Stimulated activated naive CD4-positive, alpha-beta T cell treated with Interleukin-2 at 50 U/mL for 16 hours (primary cell): ENCODE data around the gene SPN.
A peak's percentile ranks its signal among the peaks of the same experiment; 100 is the strongest.
"Not testable (repeated sequence)": the region's sequence is repeated elsewhere in the genome, so short reads cannot be mapped to it uniquely, and the experiment has no call there.

Experiments used
- DNase-seq: peaks from one replicate; lab custom pipeline; 2025; lab: John Stamatoyannopoulos, UW

SPN gene

DNA sequence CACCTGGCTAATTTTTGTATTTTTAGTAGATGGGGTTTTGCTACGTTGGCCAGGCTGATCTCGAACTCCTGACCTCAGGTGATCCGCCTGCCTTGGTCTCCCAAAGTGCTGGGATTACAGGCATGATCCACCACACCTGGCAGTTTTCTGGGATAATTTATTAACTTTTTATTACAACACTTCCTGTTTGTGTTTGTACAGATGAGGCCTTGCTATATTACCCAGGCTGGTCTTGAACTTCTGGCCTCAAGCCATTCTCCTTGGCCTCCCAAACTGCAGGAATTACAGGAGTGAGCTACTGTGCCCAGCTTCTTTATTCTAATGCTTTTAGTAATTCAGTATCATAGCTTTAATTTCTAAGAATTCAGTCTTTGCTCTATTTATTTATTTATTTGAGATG, 16.1 kb upstream of the SPN start:
- DNase-seq: no peak

DNA sequence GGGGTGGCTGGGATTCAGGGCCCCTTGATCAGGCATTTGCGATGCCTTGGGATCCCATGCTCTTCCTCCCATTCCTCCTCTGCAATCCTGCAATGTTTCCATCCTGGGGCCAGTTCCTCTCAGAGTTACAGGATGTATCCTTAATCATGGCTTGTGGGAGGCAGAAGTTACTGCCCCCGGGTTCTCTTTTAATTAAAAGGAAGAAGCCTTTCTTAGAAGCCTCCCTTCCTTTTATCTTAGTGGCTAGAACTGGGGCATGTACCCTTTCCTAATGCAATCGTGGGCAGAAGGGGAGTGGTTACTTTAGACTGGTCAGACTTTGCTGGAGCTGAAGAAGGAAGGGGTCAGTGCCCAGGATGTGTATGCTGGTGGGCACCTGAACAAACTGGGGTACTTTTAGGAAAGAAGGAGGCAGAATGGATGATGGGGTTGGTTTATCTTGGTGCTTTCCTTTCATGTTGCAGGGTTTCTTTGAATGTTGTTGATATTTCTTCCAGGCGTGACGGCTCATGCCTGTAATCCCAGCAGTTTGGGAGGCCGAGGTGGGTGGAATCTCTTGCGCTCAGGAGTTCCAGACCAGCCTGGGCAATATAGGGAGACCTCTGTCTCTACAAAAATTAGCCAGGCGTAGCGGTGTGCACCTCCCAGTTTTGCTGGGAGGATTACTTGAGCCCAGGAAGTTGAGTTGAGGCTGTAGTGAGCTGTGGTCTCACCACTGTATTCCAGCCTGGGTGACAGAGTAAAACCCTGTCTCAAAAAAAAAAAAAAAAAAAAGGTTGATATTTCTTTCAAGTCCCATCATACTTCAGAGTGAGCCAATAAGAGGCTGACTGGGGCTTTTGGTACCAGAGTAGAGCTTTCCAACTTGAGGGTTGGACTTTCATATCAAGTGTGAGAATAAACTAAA, 13.2 kb upstream of the SPN start:
- no peak for DNase-seq

- DNase-seq: no peak
These were observed 12.3 kb upstream of the SPN start for GRCh38 chr16:29650771-29651170.

- DNase-seq: no peak
These were observed 11.2 kb upstream of the SPN start for GRCh38 chr16:29651774-29652349.

GRCh38 chr16:29653471-29653870, 9.6 kb upstream of the SPN start:
- DNase-seq: no peak

GRCh38 chr16:29653890-29654289, 9.2 kb upstream of the SPN start:
- not testable (repeated sequence) for DNase-seq

GRCh38 chr16:29656688-29657523, 6.1 kb upstream of the SPN start:
- DNase-seq: no peak

DNA sequence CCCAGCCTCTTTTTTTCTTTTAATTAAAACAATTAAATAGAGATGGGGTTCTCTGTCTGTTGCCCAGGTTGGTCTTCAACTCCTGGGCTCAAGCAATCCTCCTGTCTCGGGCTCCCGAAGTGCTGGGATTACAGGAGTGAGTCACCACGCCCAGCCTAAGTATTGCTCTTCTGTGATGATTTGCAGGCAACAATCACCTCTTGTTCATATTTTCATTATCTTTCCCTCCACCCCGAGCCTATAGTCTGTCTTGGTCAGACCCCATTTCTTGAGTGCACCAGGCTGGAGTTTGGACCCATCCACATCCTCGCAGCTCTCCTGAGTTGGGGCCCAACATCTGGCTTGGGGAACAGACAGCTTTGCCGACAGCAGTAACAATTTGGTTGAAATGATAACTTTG, 4.3 kb upstream of the SPN start:
- DNase-seq: no peak

- DNase-seq: no peak
These were observed 883 bp upstream of the SPN start for GRCh38 chr16:29662000-29662728.

DNA sequence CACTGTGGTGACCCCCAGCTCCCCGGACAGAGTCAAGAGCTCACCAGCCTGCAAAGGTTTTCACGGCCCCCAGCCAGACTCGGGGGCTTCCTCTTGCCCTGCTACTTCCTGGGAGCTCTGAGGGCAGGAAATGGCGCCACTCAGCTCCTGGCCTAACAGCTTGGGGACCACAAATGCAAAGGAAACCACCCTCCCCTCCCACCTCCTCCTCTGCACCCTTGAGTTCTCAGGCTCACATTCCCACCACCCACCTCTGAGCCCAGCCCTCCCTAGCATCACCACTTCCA, 375 bp upstream of the SPN start:
- peak; percentile 26 for DNase-seq

DNA sequence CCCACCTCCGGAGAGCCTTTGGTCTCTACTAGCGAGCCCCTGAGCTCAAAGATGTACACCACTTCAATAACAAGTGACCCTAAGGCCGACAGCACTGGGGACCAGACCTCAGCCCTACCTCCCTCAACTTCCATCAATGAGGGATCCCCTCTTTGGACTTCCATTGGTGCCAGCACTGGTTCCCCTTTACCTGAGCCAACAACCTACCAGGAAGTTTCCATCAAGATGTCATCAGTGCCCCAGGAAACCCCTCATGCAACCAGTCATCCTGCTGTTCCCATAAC, 702 bp downstream of the SPN start:
- DNase-seq: peak; percentile 29

- peak; percentile 48 for DNase-seq
These were observed 1.3 kb downstream of the SPN start for GRCh38 chr16:29664091-29664921.

DNA sequence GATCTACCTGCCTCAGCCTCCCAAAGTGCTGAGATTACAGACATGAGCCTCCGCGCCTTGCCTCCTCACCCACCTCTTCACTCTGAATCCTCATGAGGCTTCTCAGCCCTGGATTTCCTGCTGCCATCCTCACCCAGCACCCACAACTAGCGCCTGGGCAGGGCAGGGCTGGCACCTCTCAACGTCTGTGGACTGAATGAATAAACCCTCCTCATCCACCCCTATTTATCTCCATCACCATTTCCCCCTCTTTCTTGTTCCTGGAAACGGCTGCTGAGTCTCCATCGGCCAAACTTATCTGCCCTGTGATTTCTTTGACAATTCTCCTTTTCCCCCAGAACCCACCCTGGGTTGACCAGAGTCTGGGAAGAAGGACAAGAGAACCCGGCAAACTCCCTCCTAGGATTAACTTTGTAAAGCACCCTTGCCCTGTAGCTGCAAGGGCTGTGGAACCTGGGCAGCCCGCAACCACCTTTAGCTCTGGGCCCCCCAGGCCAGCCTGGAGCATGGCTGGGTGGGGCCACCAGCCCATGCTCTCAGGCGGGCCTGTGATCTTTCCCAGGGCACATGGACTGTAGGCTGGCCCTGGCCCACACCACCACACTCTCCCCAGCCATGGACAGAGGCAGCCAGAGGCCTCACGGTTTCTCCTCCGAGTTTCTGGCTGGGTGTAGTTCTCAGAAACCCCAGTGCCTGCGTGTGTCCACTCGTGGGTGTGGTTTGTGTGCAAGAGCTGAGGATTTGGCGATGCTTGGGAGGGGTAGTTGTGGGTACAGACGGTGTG, 2.4 kb downstream of the SPN start:
- peak; percentile 22 for DNase-seq

GRCh38 chr16:29667322-29667610, 4.2 kb downstream of the SPN start:
- DNase-seq: not testable (repeated sequence)

DNA sequence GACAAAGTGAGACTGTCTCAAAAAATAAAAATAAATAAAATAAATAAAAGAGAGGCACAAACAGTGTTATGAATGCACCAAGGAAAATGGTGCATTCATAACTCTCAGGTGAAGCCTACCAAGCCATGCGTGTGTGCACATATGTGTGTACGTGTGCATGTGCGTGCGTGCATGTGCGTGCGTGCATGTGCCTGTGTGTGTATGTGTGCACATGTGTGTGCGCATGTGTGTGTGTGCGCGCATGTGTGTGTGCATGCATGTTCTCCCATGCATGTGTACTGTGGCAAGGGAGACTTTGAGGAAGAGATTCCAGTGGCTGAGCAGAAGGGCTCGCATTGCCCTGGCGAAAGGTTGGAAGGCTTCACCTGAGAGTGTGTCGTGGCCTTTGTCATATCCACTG, 4.7 kb downstream of the SPN start:
- no peak for DNase-seq

DNA sequence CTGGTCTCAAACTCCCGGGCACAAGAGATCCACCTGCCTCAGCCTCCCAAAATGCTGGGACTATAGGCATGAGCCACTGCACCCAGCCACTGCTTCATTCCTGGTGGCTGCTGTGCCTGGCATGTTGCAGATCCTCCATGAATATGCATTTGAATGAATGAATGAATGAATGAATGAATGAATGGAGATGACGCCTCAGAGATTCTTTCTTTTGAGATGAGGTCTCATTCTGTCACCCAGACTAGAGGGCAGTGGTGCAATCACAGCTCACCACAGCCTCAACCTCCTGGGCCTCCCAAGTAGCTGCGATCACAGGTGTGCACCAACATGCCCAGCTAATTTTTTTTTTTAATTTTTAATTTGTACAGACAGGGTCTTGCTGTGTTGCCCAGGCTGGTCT, 5.2 kb downstream of the SPN start:
- no peak for DNase-seq

- no peak for DNase-seq
These were observed 10.5 kb downstream of the SPN start for GRCh38 chr16:29673501-29673900.

GRCh38 chr16:29674188-29674587, 11.1 kb downstream of the SPN start:
- no peak for DNase-seq

- no peak for DNase-seq
These were observed 13.0 kb downstream of the SPN start for GRCh38 chr16:29675811-29676643.
